Fibroblast of skin of left quadriceps (primary cell): ENCODE measurements around the gene MANBA.
"Not testable (repeated sequence)": the region's sequence is repeated elsewhere in the genome, so short reads cannot be mapped to it uniquely, and the experiment has no call there.

Source experiments
- DNase-seq, 2 experiments: peaks; one replicate each; pipeline ENCODE4 v3.0.0-alpha.2; 2013; ENCODE audit warnings: low read depth in 2 of 2

MANBA gene

GRCh38 chr4:102722740-102723139, 38.0 kb downstream of the MANBA start:
- DNase-seq, result no peak

GRCh38 chr4:102718833-102719575, 41.8 kb downstream of the MANBA start:
- not testable (repeated sequence) for DNase-seq

- DNase-seq, result no peak
These were observed 43.2 kb downstream of the MANBA start for GRCh38 chr4:102717448-102718092.

- no peak for DNase-seq
These were observed 45.7 kb downstream of the MANBA start for GRCh38 chr4:102715057-102715456.

- not testable (repeated sequence) for DNase-seq
These were observed 47.0 kb downstream of the MANBA start for GRCh38 chr4:102713774-102714173.

GRCh38 chr4:102713096-102713495, 47.7 kb downstream of the MANBA start:
- no peak for DNase-seq

- no peak for DNase-seq
These were observed 49.8 kb downstream of the MANBA start for GRCh38 chr4:102710986-102711385.

GRCh38 chr4:102709060-102709459, 51.7 kb downstream of the MANBA start:
- not testable (repeated sequence) for DNase-seq

GRCh38 chr4:102707150-102707549, 53.6 kb downstream of the MANBA start:
- DNase-seq, result no peak

GRCh38 chr4:102705391-102705935, 55.3 kb downstream of the MANBA start:
- no peak for DNase-seq

GRCh38 chr4:102696758-102697157, 64.0 kb downstream of the MANBA start:
- no peak for DNase-seq

GRCh38 chr4:102694791-102695190, 66.0 kb downstream of the MANBA start:
- no peak for DNase-seq

GRCh38 chr4:102693861-102694260, 66.9 kb downstream of the MANBA start:
- DNase-seq, result no peak

GRCh38 chr4:102693262-102693850, 67.4 kb downstream of the MANBA start:
- DNase-seq, result no peak

- DNase-seq, result no peak
These were observed 68.3 kb downstream of the MANBA start for GRCh38 chr4:102692474-102692873.

GRCh38 chr4:102687982-102688433, 72.8 kb downstream of the MANBA start:
- no peak for DNase-seq

GRCh38 chr4:102687373-102687981, 73.3 kb downstream of the MANBA start:
- DNase-seq, result no peak

- DNase-seq, result no peak
These were observed 75.0 kb downstream of the MANBA start for GRCh38 chr4:102685768-102686167.

- no peak for DNase-seq
These were observed 76.1 kb downstream of the MANBA start for GRCh38 chr4:102684610-102685052.

- no peak for DNase-seq
These were observed 76.7 kb downstream of the MANBA start for GRCh38 chr4:102683881-102684609.

- no peak for DNase-seq
These were observed 82.0 kb downstream of the MANBA start for GRCh38 chr4:102678695-102679335.
